ENCODE results near the gene ZMYM5. TPM values are rescaled to one million over a fixed set of nuclear protein-coding genes. Genes with fewer than 3 reads are reported as not detected.

Gene ZMYM5
- total and polyA plus RNA-seq, 9 of the 15 experiments (the other 6 are each of a cell fraction or from before 2014, with no cell fraction given) = 5.4 to 11.9 (median 7.8) TPM

GRCh38 chr13:19782049-19782726, 81.3 kb downstream of the ZMYM5 start (continued):
- no peak for TF ChIP-seq AFF1 (IDR thresholded peaks at IDR 0.05; ENCODE audit: low read depth in 1 of 2, partially characterized antibody in 2 of 2)
- TF ChIP-seq ZNF23 (CRISPR knock-in tag; IDR thresholded peaks at IDR 0.05) = no peak
- no peak for TF ChIP-seq ATF1 (CRISPR knock-in tag; IDR thresholded peaks at IDR 0.05)
- TF ChIP-seq ATF1 (tag; IDR thresholded peaks at IDR 0.05) = no peak
- no peak for TF ChIP-seq CC2D1A (IDR thresholded peaks at IDR 0.05)
- no peak for TF ChIP-seq NEUROD1 (IDR thresholded peaks at IDR 0.05; ENCODE audit: borderline replicate concordance, low read depth, low read length, partially characterized antibody)
- TF ChIP-seq ARID4B (CRISPR knock-in tag; IDR thresholded peaks at IDR 0.05) = 0 out of 2 replicates have a peak, but pooled peaks have one; percentile 12
- TF ChIP-seq RB1 (IDR thresholded peaks at IDR 0.05; ENCODE audit: low read depth) = no peak
- TF ChIP-seq PRMT5 (CRISPR knock-in tag; IDR thresholded peaks at IDR 0.05) = no peak
- no peak for TF ChIP-seq FOXK1 (CRISPR knock-in tag; IDR thresholded peaks at IDR 0.05; ENCODE audit: borderline replicate concordance)
- no peak for TF ChIP-seq GTF2E2 (tag; IDR thresholded peaks at IDR 0.05)
- no peak for TF ChIP-seq MEF2A (IDR thresholded peaks at IDR 0.05; ENCODE audit: control insufficient read depth, low read depth, low read length)
- peak; percentile 32 for TF ChIP-seq HMGN3 (IDR thresholded peaks at IDR 0.05; ENCODE audit: borderline replicate concordance, extremely low read depth, insufficient read length, low read depth, low read length)
- no peak for TF ChIP-seq ZKSCAN1 (IDR thresholded peaks at IDR 0.05; ENCODE audit: low read depth, low read length)
- peak; percentile 2 to 20; a peak in 1 of 4 replicates for TF ChIP-seq SIN3A (IDR thresholded peaks at IDR 0.05; ENCODE audit: borderline replicate concordance in 2 of 2, control insufficient read depth in 1 of 2, low read depth in 2 of 2, low read length in 2 of 2)
- 0 out of 4 replicates have a peak, but pooled peaks of 1 of the 2 experiments have one; percentile 65 for TF ChIP-seq MLLT1 (IDR thresholded peaks at IDR 0.05)
